Activated T-cell treated with anti-CD3 and anti-CD28 coated beads, Interleukin-2, amount 50 U/mL, for 4 hours (primary cell): ENCODE results near the gene FKBP2. TPM values are rescaled to one million over a fixed set of nuclear protein-coding genes. Genes with fewer than 3 reads are reported as not detected.

Experiments used
- ATAC-seq, 2 donors: fragments of 200-7000 bp; cut with Tn5 transposase; one replicate each; pipeline ENCODE4 v1.10.0; 2021
- DNase-seq: peaks from one replicate; pipeline ENCODE4 v3.0.0-alpha.2; 2020
- H3K27me3 Mint-ChIP-seq: one replicate; pipeline ENCODE4 v1.8.0; 2021; ENCODE audit warnings: low read depth, mixed read lengths
- H3K36me3 Mint-ChIP-seq: one replicate; pipeline ENCODE4 v1.8.0; 2022; ENCODE audit warnings: mixed read lengths; ENCODE audit not compliant: insufficient read depth
- H3K4me1 Mint-ChIP-seq: one replicate; pipeline ENCODE4 v1.8.0; 2021; ENCODE audit warnings: low read depth, mixed read lengths
- H3K4me3 Mint-ChIP-seq: one replicate; pipeline ENCODE4 v1.8.0; 2021; ENCODE audit warnings: mild to moderate bottlenecking, moderate library complexity, mixed read lengths
- H3K9me3 Mint-ChIP-seq: one replicate; pipeline ENCODE4 v1.8.0; 2021; ENCODE audit warnings: mixed read lengths
- total RNA-seq, 3 donors: library from RNA; stranded (reverse); gene quantifications; one replicate each; pipeline ENCODE4 v1.2.1, GENCODE V29; 2021

The FKBP2 gene
- total RNA-seq, 3 donors from 2014 or later: 43.3 to 48.9 (median 44.4) TPM

- H3K4me3 Mint-ChIP-seq: peak overlapping the region; percentile 46
- peaks cover 58% of the 10 kb centered on the region for H3K27me3 Mint-ChIP-seq
Measured at GRCh38 chr11:64292460-64293254, 51.8 kb downstream of the FKBP2 start.

More at GRCh38 chr11:64292460-64293254, 51.8 kb downstream of the FKBP2 start:
- peaks cover 3% of the 10 kb centered on the region for H3K36me3 Mint-ChIP-seq
- peak; percentile 8 to 29 for ATAC-seq
- H3K9me3 Mint-ChIP-seq: no peaks in the 10 kb centered on the region
- DNase-seq: no peak
- H3K4me1 Mint-ChIP-seq: peaks cover 10% of the 10 kb centered on the region

Other genes starting within 250 kb of the FKBP2 start
- not detected for gene FLRT1, start 205.2 kb upstream of the FKBP2 start, total RNA-seq
- gene MACROD1, start 75.0 kb upstream of the FKBP2 start, total RNA-seq: 10 to 100 TPM; 16.5 to 17.8 (median 17.1) TPM
- gene STIP1, start 54.9 kb upstream of the FKBP2 start, total RNA-seq: 100 to 1,000 TPM; 439 to 477 (median 457) TPM
- 100 to 1,000 TPM; 368 to 444 (median 399) TPM for gene FERMT3, start 34.4 kb upstream of the FKBP2 start, total RNA-seq
- 10 to 100 TPM; 24.3 to 31.0 (median 28.6) TPM for gene TRPT1, start 14.9 kb upstream of the FKBP2 start, total RNA-seq
- gene NUDT22, start 14.8 kb upstream of the FKBP2 start, total RNA-seq: 10 to 100 TPM; 82.4 to 88.3 (median 86.1) TPM
- gene DNAJC4, start 10.5 kb upstream of the FKBP2 start, total RNA-seq: 10 to 100 TPM; 15.0 to 16.6 (median 16.1) TPM
- 10 to 100 TPM; 41.5 to 75.6 (median 53.2) TPM for gene VEGFB, start 6.5 kb upstream of the FKBP2 start, total RNA-seq
- gene PPP1R14B, start 5.8 kb downstream of the FKBP2 start, total RNA-seq: 100 to 1,000 TPM; 417 to 505 (median 438) TPM
- gene PLCB3, start 10.4 kb downstream of the FKBP2 start, total RNA-seq: 1 to 10 TPM; 6.2 to 8.2 (median 6.4) TPM
- 10 to 100 TPM; 27.6 to 38.8 (median 36.6) TPM for gene BAD, start 43.6 kb downstream of the FKBP2 start, total RNA-seq
- gene GPR137, start 44.8 kb downstream of the FKBP2 start, total RNA-seq: 10 to 100 TPM; 43.1 to 46.2 (median 43.9) TPM
- gene KCNK4, start 50.2 kb downstream of the FKBP2 start, total RNA-seq: not detected
- not detected for gene CATSPERZ, start 59.3 kb downstream of the FKBP2 start, total RNA-seq
- gene ESRRA, start 64.4 kb downstream of the FKBP2 start, total RNA-seq: 10 to 100 TPM; 81.5 to 93.4 (median 89.3) TPM
- gene TRMT112, start 76.5 kb downstream of the FKBP2 start, total RNA-seq: 100 to 1,000 TPM; 432 to 461 (median 438) TPM
- gene PRDX5, start 77.0 kb downstream of the FKBP2 start, total RNA-seq: 10 to 100 TPM; 78.3 to 96.8 (median 81.0) TPM
- 10 to 100 TPM; 87.4 to 97.9 (median 96.2) TPM for gene CCDC88B, start 99.1 kb downstream of the FKBP2 start, total RNA-seq
- 10 to 100 TPM; 43.3 to 49.9 (median 48.1) TPM for gene RPS6KA4, start 118.1 kb downstream of the FKBP2 start, total RNA-seq